HG03066 (cell line): ENCODE measurements around the gene SYNJ2.
"Not testable (repeated sequence)": the region's sequence is repeated elsewhere in the genome, so short reads cannot be mapped to it uniquely, and the experiment has no call there.

ENCODE experiments used
- ATAC-seq: cut with Tn5 transposase; IDR thresholded peaks from one replicate; pipeline ENCODE4 v1.9.1; 2021; ENCODE audit warnings: low read depth; ENCODE audit not compliant: unreplicated experiment

Gene SYNJ2, protein sequence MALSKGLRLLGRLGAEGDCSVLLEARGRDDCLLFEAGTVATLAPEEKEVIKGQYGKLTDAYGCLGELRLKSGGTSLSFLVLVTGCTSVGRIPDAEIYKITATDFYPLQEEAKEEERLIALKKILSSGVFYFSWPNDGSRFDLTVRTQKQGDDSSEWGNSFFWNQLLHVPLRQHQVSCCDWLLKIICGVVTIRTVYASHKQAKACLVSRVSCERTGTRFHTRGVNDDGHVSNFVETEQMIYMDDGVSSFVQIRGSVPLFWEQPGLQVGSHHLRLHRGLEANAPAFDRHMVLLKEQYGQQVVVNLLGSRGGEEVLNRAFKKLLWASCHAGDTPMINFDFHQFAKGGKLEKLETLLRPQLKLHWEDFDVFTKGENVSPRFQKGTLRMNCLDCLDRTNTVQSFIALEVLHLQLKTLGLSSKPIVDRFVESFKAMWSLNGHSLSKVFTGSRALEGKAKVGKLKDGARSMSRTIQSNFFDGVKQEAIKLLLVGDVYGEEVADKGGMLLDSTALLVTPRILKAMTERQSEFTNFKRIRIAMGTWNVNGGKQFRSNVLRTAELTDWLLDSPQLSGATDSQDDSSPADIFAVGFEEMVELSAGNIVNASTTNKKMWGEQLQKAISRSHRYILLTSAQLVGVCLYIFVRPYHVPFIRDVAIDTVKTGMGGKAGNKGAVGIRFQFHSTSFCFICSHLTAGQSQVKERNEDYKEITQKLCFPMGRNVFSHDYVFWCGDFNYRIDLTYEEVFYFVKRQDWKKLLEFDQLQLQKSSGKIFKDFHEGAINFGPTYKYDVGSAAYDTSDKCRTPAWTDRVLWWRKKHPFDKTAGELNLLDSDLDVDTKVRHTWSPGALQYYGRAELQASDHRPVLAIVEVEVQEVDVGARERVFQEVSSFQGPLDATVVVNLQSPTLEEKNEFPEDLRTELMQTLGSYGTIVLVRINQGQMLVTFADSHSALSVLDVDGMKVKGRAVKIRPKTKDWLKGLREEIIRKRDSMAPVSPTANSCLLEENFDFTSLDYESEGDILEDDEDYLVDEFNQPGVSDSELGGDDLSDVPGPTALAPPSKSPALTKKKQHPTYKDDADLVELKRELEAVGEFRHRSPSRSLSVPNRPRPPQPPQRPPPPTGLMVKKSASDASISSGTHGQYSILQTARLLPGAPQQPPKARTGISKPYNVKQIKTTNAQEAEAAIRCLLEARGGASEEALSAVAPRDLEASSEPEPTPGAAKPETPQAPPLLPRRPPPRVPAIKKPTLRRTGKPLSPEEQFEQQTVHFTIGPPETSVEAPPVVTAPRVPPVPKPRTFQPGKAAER (N-terminal part only)

GRCh38 chr6:157981395-157982101, at the start of gene SYNJ2:
SYNJ2 (plus strand) TSS chr6:157981863; CDS start chr6:157981962, 99 bp downstream.
- ATAC-seq = peak; percentile 69

GRCh38 chr6:157935786-157936185, 45.9 kb upstream of the SYNJ2 start:
- no peak for ATAC-seq

DNA sequence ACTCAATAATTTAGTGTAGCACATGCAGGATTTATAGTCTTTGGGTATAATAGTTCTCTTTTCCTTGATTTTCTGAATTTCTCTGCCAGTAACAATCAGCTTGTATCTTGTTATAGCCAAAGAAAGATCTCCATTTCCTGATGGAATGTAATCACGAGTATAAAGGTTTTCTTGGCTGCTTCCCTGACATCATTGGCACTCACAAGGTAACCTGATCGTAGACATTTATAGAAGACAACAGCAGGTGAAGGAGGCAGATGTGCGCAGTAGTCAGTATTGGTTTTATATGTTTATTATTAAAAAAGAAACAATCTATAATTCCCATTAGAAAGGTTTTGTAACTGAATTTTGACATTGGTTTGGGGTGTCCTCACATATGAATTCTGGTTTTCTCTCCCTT, 44.3 kb upstream of the SYNJ2 start:
- ATAC-seq = no peak

DNA sequence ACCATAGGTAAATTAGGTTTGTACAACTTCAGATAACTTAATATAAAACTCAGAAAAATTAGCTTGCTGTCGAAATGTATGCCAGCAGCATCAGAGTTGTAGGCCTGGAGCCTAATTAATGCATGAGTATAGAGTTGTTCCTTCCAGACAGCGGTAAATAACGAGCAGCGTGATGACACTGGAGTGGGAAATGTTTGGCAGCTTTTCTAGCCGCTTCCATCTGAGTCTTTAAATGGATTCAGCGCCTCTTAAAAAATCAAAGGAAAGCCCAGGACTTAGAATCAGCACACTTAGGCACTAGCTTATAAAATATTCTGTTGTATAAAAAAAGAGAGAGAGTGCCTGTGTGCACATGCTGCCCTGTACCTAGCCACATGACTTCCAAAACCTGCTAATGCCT, 43.7 kb upstream of the SYNJ2 start:
- ATAC-seq = no peak

- not testable (repeated sequence) for ATAC-seq
Measured at GRCh38 chr6:157940375-157941036, 41.2 kb upstream of the SYNJ2 start.

- no peak for ATAC-seq
Measured at GRCh38 chr6:157941101-157941863, 40.4 kb upstream of the SYNJ2 start.

- no peak for ATAC-seq
Measured at GRCh38 chr6:157942351-157942750, 39.3 kb upstream of the SYNJ2 start.

- ATAC-seq = no peak
Measured at GRCh38 chr6:157943249-157943963, 38.3 kb upstream of the SYNJ2 start.

- no peak for ATAC-seq
Measured at GRCh38 chr6:157943964-157944283, 37.7 kb upstream of the SYNJ2 start.

DNA sequence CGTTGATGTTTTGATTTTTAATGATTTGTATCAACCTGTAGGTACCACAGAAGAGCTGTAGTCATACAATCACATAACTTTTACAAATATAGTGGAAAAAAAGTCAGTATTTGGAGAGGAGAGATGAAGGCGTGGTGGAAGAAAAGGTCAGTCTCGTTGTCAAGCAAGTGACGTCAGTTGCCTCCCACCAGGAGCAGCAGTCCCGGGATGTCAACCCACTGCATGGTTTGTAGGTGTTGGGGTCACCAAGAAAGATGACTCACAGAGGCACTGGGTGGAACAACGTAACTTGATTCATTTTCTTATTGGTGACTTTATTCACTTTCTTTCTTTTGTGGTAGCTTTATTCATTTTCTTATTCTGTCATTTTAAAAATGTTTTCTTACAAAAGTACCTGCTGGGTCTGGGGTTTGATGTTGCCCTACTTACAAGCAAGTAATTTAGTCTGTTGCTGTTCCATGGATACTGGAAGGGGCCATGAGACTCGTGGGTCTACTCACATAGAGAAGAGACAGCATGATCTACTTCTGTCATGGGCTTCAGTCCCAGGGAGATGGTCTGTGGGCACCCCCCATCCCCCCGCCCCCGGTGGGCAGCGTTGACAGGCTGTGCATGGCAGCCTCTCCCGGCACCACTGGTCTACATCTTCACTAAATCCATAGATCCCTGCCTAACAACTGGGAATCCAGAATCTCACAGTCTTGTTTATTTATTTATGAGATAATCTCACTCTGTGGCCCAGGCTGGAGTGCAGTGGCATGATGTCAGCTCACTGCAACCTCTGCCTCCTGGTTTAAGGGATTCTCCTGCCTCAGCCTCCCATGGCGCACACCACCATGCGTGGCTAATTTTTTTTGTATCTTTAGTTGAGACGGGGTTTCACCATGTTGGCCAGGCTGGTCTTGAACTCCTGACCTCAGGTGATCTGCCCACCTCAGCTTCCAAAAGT, 36.4 kb upstream of the SYNJ2 start:
- ATAC-seq = no peak

- ATAC-seq = no peak
Measured at GRCh38 chr6:157946053-157946617, 35.5 kb upstream of the SYNJ2 start.

DNA sequence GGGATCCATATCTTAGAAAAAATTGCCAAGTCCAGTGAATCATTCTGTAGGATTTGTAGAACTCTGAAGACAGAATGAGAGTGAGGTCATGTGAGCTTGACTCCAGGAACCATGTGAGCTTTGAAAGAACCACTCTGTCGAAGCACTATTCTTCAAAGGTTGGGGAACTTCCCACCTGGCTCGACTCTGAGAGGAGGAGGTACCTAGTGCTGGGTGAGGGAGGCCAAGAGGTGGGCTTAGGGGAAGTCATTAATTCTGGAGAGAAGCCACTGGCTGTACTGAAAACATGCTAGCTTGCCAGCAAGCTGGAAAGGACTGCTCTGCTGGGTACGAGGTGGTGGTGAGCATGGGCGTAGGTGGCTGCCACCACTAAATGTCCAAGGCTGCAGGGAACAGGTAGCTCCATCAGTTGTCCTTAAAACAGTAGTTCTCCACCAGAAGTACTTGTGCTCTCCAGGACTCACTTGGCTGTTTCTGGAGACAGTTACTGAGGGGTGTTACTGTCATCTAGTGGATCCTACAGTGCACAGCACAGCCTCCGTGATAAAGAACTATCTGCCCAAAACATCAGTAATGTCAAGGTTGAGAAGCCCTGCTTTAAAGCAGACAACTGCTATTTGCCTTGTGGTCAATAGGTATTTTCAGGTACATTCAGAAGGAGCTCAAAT, 34.7 kb upstream of the SYNJ2 start:
- ATAC-seq = no peak

DNA sequence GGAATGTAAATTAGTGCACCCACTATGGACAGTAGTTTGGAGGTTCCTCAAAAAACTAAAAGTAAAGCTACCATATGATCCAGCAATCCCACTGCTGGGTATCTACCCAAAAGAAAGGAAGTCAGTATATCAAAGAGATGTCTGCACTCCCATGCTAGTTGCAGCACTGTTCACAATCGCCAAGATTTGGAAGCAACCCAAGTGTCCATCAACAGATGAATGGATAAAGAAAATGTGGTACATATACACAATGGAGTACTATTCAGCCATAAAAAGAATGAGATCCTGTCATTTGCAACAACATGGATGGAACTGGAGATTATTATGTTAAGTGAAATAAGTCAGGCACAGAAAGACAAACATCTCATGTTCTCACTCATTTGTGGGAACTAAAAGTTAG, 30.8 kb upstream of the SYNJ2 start:
- ATAC-seq = not testable (repeated sequence)

DNA sequence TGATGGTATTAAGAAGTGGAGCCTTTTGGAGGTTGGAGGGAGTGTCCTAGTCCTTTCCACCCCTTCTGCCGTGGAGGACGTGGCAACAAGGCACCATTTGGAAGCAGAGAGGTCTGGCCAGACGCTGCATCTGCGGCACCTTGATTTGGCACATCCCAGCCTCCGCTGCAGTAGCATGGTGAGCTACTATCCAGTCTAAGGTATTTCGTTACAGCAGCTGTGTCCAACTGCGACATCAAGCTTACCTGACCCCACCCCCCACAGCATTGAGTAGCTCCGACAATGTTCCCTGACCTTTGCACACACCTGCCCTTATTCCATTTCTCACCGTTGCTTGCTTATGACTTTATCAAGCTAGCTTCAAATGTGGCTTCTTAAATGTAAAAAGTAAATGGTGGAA, 29.8 kb upstream of the SYNJ2 start:
- no peak for ATAC-seq

GRCh38 chr6:157952861-157953351, 28.8 kb upstream of the SYNJ2 start:
- ATAC-seq = no peak

- ATAC-seq = no peak
Measured at GRCh38 chr6:157953580-157954091, 28.0 kb upstream of the SYNJ2 start.
